K562 (cell line): ENCODE results near the gene IZUMO4. TPM values are rescaled to one million over a fixed set of nuclear protein-coding genes. Genes with fewer than 3 reads are reported as not detected.

Experiments used
- CHD2 ChIP-seq: IDR thresholded peaks from 2 replicates; pipeline ENCODE4 v1.6.1; 2011; ENCODE audit warnings: low read depth, low read length
- KAT2B ChIP-seq: IDR thresholded peaks from one replicate; pipeline ENCODE4 v1.6.1; 2012; ENCODE audit warnings: low read depth, mild to moderate bottlenecking, control low read depth, inconsistent platforms, low read length, moderate library complexity
- KLF13 ChIP-seq: fragments of 450-650 bp; IDR thresholded peaks from 2 replicates; pipeline ENCODE4 v1.6.1; 2016; ENCODE audit warnings: missing genetic modification characterization, low read depth, mild to moderate bottlenecking, missing compliant biosample characterization, moderate library complexity, borderline replicate concordance
- NCOA1 ChIP-seq: fragments of 450-650 bp; IDR thresholded peaks from 2 replicates; pipeline ENCODE4 v1.6.1; 2016; ENCODE audit warnings: low read depth
- SIN3B ChIP-seq: fragments of 450-650 bp; IDR thresholded peaks from 2 replicates; pipeline ENCODE4 v1.6.1; 2017; ENCODE audit warnings: low read depth, mild to moderate bottlenecking, moderate library complexity
- ZNF592 ChIP-seq: fragments of 450-650 bp; IDR thresholded peaks from 2 replicates; pipeline ENCODE4 v1.6.1; 2017; ENCODE audit warnings: antibody characterized with exemption, mild to moderate bottlenecking
- polyA plus RNA-seq, 8 experiments: library from polyadenylated mRNA; depleted of rRNA in 4 of 8; stranded (reverse) in 5 of 8; unstranded in 3 of 8; fragments of >200 nt; fragmentation: Nextera tagmentation in 2 of 8; fragmentation: Illumina TruSeq in 1 of 8; extraction: Ambion mirVana in 2 of 8; extraction: Trizol in 1 of 8; gene quantifications; 2 replicates each; pipeline versions ENCODE4 v1.2.1 to v1.2.3, GENCODE V29; 2011 to 2014; ENCODE audit warnings: inconsistent platforms in 1 of 8, missing spikeins in 1 of 8
- total RNA-seq, 7 experiments: library from RNA; depleted of rRNA in 6 of 7; stranded (reverse); fragments of >200 nt in 6 of 7; fragmentation: Illumina TruSeq in 2 of 7; extraction: Trizol in 2 of 7; gene quantifications; 2 replicates each; pipeline versions ENCODE4 v1.2.1 to v1.2.3, GENCODE V29; 2011 to 2021; ENCODE audit warnings: low replicate concordance in 1 of 7
- TF ChIP-seq, protein P1 (sequence below), 2 experiments: fragments of 450-650 bp; IDR thresholded peaks; 2 replicates each; pipeline ENCODE4 v1.6.1; 2016; ENCODE audit warnings: mild to moderate bottlenecking in 2 of 2, borderline replicate concordance in 1 of 2, low read depth in 1 of 2, moderate library complexity in 1 of 2

The IZUMO4 gene
- total and polyA plus RNA-seq, 9 of the 15 experiments (the other 6 are each of a cell fraction or from before 2014, with no cell fraction given): 0.07 to 3.9 (median 1.2) TPM

DNA sequence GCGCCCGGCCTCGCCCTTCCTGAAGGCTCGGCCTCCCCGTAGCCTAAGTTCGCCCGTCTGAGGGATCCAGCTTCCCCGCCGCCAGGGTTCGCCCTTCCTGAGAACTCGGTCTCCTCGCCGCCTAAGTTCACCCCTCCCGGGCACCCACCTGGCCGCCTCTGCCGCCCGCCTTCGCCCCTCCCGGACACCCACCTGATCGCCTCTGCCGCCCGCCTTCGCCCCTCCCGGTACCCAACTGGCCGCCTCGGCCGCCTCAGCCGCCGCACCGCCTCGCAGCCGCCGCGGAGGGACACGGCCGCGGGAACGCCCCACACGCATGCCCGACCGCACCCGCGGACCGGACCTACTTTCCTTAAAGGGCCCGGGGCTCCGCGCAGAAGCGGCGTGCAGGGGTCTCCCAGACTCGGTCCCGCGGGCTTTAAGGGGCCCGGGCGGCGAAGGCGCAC is 658 bp upstream of the IZUMO4 start, which contains the start of gene MOB3A (continued):
- TF ChIP-seq KLF13 (tag) (peak; percentile 92), CHD2 (peak; percentile 89), SIN3B (peak; percentile 77), NCOA1 (peak; percentile 3; the same call in 1 of the 2 replicates), KAT2B (no peak), ZNF592 (peak; percentile 47)
- TF ChIP-seq, protein P1, sequence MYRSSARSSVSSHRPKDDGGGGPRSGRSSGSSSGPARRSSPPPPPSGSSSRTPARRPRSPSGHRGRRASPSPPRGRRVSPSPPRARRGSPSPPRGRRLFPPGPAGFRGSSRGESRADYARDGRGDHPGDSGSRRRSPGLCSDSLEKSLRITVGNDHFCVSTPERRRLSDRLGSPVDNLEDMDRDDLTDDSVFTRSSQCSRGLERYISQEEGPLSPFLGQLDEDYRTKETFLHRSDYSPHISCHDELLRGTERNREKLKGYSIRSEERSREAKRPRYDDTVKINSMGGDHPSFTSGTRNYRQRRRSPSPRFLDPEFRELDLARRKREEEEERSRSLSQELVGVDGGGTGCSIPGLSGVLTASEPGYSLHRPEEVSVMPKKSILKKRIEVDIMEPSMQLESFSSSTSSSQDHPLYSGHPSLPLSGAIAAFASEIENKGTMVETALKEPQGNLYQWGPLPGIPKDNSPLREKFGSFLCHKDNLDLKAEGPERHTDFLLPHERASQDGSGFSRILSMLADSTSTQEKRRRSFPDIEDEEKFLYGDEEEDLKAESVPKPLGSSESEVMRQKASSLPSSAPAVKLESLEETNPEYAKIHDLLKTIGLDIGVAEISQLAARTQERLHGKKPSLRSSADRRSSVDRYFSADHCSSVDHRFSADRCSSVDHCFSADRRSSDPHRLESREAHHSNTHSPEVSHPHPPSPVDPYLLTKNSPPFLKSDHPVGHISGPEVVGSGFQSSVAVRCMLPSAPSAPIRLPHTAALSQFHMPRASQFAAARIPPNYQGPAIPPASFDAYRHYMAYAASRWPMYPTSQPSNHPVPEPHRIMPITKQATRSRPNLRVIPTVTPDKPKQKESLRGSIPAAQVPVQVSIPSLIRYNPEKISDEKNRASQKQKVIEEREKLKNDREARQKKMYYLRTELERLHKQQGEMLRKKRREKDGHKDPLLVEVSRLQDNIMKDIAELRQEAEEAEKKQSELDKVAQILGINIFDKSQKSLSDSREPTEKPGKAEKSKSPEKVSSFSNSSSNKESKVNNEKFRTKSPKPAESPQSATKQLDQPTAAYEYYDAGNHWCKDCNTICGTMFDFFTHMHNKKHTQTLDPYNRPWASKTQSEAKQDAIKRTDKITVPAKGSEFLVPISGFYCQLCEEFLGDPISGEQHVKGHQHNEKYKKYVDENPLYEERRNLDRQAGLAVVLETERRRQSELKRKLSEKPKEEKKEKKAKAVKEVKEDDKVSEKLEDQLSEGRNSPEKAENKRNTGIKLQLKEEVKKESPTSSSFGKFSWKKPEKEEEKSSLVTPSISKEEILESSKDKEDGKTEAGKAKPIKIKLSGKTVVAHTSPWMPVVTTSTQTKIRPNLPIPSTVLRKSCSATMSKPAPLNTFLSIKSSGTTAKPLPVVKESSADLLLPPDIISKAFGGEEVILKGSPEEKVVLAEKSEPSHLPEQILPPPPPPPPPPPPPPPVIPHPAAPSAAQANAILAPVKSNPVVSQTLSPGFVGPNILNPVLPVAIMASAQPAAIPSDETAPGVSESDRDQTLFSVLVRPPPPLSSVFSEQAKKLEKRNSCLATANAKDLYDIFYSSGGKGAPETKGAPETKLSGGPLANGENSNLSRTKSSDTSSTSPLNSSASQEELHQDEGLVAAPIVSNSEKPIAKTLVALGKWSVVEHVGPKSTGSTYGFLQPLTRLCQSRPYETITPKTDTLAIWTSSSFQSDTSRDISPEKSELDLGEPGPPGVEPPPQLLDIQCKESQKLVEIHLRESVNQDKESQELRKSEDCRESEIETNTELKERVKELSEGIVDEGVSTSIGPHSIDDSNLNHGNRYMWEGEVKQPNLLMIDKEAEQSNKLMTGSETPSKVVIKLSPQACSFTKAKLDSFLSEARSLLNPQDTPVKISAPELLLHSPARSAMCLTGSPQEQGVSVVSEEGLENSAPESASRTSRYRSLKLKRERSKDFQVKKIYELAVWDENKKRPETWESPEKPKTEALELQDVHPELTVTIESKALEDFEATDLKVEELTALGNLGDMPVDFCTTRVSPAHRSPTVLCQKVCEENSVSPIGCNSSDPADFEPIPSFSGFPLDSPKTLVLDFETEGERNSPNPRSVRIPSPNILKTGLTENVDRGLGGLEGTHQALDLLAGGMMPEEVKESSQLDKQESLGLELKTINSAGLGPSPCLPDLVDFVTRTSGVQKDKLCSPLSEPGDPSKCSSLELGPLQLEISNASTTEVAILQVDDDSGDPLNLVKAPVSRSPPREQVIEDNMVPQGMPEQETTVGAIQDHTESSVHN (IDR thresholded peaks at IDR 0.05; ENCODE audit: borderline replicate concordance in 1 of 2, low read depth in 1 of 2): no peak
